Stromal cell of bone marrow (primary cell): ENCODE results near the gene TOMM20.
"Not testable (repeated sequence)": the region's sequence is repeated elsewhere in the genome, so short reads cannot be mapped to it uniquely, and the experiment has no call there.

Experiments used
- DNase-seq: peaks from one replicate; pipeline ENCODE4 v3.0.0-alpha.2; 2012; ENCODE audit warnings: low read depth

The TOMM20 gene

GRCh38 chr1:235128456-235129328 lies at the start of gene TOMM20:
TSS of gene TOMM20 (minus strand) at chr1:235128837. CDS start at chr1:235128715, 122 bp downstream.
- peak; percentile 97 for DNase-seq

- no peak for DNase-seq
These were observed 47.8 kb upstream of the TOMM20 start for GRCh38 chr1:235176486-235176885.

GRCh38 chr1:235169986-235170385 lies 41.3 kb upstream of the TOMM20 start:
- no peak for DNase-seq

GRCh38 chr1:235168375-235168774 lies 39.7 kb upstream of the TOMM20 start:
- no peak for DNase-seq

DNA sequence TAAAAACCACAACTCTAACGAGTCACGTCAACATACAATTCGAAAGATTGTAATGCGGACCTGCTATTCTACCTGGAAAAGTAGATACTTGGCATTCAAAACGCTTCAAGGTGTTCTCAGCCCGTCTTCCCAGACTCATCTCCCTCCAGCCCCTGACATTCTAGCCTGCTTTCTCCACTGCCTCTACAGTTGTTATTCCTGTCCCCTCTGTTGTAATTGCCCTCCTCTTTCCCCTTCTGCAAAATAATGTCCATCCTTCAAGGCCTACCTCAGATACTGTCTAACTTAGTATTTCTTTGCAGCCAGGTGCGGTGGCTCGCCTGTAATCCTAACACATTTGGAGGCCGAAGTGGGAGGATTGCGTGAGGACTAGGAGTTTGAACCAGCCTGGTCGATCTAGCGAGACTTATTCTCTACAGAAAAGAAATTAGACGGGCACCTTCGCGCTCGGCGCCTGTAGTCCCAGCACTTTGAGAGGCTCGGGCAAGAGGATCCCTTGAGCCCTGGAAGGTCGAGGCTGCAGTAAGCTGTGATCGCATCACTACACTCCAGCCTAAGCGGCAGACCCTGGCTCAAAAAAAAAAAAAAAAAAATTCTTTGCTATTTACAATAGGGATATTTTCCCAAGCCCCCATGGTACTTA lies 33.2 kb upstream of the TOMM20 start:
- no peak for DNase-seq

DNA sequence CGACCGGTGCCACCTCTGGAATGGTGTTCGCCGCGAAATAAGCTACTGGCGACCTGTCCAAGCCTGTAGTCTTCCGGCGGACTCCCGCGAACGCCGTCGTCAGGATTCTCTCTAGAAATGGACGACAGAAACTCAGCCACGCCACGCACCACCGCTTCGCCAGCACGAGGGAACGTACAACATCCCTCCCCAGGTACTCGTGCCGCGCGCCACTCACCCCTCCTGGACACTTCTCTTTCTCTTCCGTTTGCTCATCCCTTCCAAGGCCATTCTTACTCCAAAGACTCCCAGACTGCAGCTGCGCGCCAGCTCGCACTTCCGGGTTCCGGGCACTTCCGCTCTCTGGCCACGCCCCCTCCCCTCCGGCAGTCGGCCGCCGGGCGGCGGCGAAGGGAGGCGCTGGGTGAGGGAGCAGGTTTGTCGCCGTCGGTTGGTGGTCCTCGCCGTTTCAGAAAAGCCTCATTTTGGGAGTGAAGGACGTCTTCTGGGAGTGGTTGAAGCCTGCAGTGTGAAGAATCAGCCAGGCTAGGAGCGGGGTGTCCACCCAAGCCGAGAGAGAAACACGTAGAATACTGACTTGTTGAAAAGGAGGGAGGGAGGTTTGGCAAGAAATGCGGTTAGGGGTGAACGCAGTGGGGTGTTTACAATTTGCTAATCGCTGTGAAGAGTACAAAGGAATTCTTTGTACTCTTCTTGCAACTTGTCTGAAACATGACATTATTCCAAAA lies 32.5 kb upstream of the TOMM20 start, which contains the start of gene RBM34:
Gene RBM34, minus strand, starts transcription at position 294 of the 728 bp plus-strand sequence. Its CDS starts 24 bp downstream, at position 270.
- peak; percentile 77 for DNase-seq

- DNase-seq, result peak; percentile 34
These were observed 31.8 kb upstream of the TOMM20 start for GRCh38 chr1:235160383-235160956.

GRCh38 chr1:235159930-235160329 lies 31.3 kb upstream of the TOMM20 start:
- DNase-seq, result not testable (repeated sequence)

- DNase-seq, result not testable (repeated sequence)
These were observed 30.6 kb upstream of the TOMM20 start for GRCh38 chr1:235159284-235159683.

- DNase-seq, result no peak
These were observed 30.0 kb upstream of the TOMM20 start for GRCh38 chr1:235158680-235159079.

DNA sequence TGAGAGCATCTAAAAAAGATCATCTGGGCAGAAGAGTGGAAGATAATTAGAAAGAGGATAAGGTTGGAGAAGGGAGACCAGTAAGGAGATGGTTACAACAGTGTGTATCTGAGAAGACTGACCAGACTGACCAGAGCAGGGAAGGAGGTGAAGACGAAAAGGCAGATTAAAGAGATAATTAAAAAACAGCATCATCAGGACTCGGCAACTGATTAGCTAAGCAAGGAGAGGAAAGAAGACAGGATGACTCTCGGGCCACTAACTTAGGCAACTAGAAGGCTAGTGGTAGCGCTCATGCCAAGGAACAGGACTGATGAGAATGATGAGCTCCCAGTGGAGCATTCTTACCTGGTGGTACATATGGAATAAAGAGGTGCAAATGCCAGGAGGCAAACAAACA lies 28.5 kb upstream of the TOMM20 start:
- DNase-seq, result no peak

DNA sequence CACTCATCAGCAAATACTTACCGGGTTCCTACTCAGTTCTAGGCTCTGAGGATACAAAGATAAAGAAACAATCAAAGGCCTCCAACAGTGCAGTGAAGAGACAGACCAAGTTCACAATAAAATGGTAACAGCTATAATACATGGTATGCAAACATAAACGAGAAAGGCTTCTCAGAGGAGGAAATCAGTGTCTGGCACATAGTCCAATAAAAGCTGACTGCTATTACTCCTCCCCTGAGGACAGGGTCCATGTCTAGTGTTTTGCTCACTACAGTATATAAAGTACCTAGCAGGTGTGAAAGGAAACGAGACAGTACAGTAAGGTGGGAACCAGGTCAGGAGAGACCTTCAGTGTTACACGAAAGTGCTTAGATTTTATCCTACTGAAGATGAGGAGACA lies 28.1 kb upstream of the TOMM20 start:
- no peak for DNase-seq

DNA sequence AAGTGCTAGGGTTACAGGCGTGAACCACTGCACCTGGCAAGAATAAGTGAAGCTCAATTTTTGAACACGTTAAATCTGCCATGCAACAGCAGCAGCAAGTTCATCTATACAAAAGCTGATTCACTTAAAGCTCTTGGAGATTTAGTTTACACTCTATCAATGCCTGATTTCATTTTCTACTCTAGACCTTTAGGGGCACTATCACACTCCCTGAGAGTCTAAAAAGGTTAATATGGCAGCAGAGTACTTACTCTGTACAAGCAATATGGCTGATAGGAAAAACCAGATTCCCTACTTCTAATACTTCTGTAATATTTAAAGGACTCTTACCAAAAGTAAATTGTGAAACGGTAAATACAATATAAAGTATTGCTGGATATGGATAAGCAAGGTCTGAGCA lies 27.6 kb upstream of the TOMM20 start:
- DNase-seq, result no peak

GRCh38 chr1:235152235-235152634 lies 23.6 kb upstream of the TOMM20 start:
- DNase-seq, result no peak

DNA sequence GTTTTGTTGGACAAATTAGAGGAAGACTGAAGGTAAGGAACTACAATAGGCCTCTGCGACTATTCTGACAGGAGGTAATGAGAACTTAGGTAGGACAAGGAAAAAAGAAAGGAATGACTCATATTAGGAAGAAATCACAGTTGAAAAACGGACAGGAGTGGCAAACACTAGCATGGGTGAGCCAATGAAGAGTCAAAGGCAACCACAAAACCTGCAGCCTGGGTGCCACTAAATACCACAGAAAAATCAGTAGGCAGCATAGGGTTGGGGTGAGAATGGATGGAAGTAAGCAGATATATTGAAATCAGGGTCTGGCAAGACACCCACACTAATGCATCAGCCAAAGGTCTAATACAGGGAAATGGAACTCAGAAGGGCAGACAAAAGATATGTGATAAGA lies 22.4 kb upstream of the TOMM20 start:
- no peak for DNase-seq

- no peak for DNase-seq
These were observed 21.2 kb upstream of the TOMM20 start for GRCh38 chr1:235149824-235150223.

GRCh38 chr1:235147269-235147668 lies 18.6 kb upstream of the TOMM20 start:
- DNase-seq, result no peak

DNA sequence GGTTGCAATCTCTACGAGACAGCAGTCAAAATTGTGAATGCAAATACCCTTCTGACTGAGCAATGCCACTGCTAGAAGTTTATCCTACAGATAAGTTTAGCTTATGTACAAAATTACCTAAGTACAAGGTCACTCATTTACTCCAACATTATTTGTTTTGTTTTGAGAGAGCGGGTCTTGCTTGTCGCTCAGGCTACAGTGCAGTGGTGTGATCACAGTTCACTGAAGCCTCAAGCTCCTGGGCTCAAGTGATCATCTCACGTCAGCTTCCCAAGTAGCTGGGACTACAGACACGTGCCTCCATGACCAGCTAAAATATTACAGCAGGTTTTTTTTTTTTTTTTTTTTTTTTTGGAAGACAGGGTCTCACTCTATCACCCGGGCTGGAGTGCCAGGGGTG lies 17.0 kb upstream of the TOMM20 start:
- no peak for DNase-seq

- no peak for DNase-seq
These were observed 14.4 kb upstream of the TOMM20 start for GRCh38 chr1:235142991-235143390.

DNA sequence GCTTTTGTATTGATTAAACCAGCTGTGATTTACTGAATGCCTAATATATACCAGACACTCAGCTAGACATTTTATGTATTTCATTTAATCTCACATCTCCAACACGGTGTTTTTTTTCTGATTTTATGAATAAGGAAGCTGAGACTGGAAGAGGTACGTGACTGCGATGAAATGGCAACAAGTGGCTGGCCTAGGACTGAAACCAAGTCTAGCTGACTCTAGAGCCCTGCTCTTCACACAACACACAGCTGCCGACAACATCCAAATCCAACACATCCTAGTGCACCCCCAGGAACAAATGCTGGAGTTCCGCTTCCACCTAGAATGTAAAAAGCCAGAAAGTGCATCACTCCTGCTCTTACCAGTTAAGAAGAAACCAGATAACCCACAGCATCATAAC lies 10.7 kb upstream of the TOMM20 start:
- DNase-seq, result no peak

DNA sequence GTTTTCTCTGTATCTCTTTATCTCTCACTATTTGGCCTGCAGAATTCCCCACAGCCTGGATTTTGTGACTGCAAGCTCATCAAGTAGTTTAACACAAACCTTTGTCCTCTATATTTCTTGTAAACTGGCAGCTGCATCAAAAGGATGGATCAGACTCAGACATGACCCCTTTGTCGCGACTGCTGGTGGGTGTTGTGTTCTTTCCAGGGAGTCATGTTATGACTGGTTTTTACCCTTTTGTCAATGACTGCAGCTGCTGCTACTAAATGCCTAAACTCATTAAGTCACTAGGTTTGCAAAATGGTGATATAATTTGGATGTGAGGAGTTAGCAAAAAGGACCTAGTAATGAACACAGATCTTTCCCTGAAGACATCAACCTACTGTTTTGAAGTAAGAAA lies 10.2 kb upstream of the TOMM20 start:
- no peak for DNase-seq

- DNase-seq, result no peak
These were observed 7.5 kb upstream of the TOMM20 start for GRCh38 chr1:235136111-235136510.
